ENCODE measurements around the gene PPM1J. TPM values are rescaled to one million over a fixed set of nuclear protein-coding genes. Genes with fewer than 3 reads are reported as not detected.
"Not testable (repeated sequence)": the region's sequence is repeated elsewhere in the genome, so short reads cannot be mapped to it uniquely, and the experiment has no call there.

Gene PPM1J, protein sequence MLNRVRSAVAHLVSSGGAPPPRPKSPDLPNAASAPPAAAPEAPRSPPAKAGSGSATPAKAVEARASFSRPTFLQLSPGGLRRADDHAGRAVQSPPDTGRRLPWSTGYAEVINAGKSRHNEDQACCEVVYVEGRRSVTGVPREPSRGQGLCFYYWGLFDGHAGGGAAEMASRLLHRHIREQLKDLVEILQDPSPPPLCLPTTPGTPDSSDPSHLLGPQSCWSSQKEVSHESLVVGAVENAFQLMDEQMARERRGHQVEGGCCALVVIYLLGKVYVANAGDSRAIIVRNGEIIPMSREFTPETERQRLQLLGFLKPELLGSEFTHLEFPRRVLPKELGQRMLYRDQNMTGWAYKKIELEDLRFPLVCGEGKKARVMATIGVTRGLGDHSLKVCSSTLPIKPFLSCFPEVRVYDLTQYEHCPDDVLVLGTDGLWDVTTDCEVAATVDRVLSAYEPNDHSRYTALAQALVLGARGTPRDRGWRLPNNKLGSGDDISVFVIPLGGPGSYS
- polyA plus RNA-seq (ENCODE audit: insufficient read length) = 3.9 TPM

DNA sequence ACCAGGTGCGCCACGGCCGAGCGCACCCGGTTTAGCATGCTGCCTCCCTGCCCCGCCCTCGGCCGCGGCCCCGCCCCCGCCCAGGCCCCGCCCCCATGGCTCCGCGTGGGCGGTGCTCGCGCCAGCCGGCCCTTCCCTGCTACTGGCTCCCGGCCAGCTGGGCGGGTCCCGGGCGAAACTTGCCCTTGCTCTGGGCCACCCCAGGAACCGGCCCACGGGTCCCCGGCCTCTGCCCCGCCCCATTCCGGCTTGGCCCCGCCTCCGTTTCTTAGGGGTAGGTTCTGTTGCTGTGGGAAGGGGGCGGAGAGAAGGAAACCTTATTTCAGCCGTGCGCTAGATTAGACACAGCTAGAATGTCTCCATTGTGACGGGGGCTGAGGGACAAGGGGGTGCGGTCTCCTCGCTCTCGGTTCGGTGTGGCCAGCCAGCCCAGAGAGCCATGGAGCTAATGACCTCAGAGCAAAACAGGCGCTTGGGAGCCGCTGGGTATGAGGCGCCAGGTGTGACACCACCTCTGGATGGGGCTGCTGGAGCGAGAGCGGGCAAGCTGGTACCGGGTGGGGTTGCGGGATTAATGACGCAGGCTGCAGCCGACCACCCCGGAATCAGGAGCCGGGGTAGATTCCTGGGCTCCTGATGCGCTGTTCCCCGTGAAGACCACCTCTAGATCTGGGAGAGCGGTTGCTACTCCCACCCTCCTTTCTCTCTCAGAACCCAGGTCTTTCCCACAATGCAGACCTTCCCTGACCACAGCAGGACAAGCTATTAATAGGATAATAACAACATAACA is at the start of gene PPM1J:
PPM1J (minus strand) TSS at position 69 of the 790 bp plus-strand sequence; CDS start at position 38, 31 bp downstream.
- DNase-seq (ENCODE audit: low read depth) = no peak

DNA sequence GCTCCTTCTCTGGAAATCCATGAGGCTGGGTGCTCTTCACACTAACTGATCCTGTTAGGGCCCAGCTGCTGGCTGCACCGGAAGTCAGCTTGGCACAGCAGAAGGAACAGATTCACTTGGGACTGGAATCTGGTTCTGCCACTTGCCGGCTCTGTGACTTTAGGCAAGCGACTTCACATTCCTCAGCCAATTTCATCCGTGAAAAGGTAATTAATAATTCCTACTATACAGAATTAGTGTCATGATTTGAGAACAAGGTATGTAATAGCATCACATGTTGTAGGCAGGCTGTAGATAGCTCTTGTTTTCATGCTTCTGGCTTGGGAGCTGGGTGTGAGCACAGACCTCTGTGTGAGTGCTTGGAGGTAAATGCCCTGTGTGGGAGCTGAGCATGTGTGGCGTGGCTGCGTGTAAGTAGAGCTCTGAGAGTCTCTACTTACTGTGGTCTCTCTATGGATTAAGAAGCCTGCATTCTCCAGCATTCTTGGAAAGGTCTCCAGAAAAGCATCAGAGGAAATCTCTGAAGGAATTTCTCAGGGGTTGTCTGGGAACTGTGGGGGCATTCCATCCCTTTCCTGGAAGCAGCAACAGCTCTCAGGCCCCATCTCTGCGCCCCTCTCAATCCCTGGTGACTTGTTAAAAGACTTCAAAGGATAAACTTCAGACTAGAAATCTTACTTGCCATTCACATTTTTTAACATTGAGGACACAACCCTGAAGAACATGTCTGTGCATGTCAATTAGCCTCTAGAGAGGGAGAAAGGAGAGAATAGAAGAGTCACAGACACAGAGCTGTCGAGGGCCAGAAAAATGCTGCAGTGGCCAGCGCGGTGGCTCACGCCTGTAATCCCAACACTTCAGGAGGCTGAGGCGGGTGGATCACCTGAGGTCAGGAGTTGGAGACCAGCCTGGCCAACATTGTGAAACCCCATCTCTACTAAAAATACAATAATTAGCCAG is 47.7 kb upstream of the PPM1J start:
- DNase-seq (ENCODE audit: low read depth) = no peak

DNA sequence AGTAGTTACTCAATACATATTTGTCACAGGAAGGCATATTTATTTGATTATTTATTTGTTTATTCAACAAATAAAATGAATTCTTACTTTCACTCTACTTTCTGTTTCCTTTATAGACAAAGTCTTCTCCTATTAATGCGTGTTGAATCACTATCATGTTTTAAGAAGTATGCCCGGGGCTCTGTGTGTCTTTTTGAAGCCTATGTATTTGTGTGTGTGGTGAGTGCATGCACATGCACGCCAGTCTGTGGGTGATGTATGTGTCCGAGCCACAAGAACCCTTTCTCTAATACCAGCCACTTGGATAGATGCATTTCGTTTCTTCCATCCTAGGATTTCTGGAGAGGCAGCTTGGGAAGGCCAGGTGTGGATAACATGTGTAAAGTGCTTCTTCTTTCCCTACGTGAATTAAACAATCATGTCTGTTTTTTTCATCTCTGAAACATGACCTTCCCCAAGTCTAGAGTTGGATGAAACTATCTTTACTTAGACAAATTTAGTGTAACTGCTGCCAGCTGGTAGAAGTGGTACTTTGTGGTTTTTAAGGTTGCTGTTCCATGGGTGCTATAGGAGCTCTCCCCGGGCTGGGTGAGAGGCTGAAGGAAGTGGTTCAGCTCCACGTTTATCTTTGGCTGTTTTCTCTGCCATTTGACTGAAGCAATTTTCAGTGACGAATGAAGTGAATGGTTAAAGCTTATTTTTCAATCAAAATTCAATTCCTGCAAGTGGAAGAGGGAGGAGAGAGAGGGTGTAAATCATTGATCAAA is 46.8 kb upstream of the PPM1J start:
- no peak for DNase-seq (ENCODE audit: low read depth)

DNA sequence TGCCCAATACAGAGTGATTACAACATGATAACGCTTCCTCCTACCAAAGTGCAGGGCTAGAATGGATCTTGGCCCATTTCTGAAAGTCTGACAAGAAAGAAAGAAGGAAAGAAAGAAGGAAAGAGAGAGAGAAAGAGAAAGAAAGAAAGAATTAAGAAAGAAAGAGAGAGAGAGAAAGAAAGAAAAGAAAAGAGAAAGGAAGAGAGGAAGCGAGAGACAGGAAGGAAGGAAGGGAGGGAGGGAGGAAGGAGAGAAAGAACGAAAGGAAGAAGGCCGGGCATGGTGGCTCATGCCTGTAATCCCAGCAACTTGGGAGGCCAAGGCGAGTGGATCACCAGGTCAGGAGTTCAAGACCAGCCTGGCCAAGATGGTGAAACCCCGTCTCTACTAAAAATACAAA is 44.1 kb upstream of the PPM1J start:
- DNase-seq (ENCODE audit: low read depth) = no peak

DNA sequence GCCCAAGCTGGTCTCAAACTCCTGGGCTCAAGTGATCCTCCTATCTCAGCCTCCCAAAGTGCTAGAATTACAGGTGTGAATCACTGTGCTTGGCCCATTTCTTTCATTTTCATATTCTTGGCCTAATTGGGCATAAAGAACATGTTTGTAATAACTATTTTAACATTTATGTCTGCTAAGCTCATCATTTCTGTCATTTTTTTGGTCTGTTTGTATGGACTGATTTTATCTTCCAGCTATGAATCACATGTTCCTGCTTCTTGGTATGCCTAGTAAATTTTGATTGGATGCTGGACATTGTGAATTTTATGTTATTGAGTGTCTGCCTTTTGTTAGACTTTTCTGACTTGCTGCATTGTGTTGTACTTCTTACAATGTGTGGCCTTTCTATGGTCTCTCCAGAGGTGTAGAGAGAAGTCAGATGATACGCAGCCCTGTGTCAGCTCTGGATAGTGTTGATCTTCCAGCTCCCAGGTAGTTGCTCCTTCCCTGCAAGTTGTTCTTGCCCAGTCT is 39.0 kb upstream of the PPM1J start:
- DNase-seq (ENCODE audit: low read depth) = no peak

DNA sequence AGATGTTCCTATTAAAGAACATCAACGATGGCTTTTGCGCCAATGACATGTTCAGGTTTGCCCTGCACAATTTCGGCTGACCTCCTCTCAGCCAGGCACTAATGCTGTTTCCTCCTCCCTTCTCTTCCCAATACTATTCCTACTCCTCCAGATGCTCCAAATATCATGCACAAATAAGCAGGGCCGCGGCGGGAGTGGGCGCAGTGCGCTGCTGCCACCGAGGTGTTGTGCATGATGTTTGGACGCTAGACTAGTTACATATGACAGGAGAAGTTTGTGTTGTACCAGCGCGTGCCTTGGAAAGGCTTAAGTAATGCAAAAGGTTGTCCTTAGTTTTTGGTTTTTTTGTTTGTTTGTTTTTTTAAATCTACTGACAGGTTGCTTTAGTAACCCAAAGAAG is 33.3 kb upstream of the PPM1J start:
- DNase-seq (ENCODE audit: low read depth) = no peak

DNA sequence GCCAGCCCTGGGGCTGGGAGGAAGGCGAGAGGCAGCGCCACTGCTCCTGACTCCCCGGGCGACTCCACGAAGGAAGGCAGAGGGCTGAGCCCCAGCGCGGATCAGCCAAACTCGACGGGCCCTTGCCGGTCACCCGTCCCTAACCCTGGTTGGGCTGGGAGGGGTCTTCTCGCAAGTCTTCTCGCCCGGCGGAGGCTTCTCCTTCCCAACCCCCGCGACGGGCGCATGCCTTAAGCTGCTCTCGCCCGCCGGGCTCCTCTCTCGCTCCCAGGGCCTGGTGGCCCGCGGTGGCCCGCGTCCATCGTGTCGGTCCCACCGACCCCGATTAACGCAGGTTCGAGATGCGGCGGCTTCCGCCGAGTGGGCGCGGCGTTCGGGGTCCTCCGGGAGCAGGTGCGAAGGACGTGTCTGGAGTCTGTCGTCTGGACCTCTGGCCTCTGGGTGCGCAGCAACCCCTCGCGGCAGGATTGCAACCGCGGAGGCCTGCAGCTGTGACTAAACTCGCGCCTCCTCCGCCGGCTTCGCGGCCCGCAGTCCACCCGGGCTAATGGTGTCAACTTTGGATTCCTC is 29.0 kb upstream of the PPM1J start:
- no peak for DNase-seq (ENCODE audit: low read depth)

DNA sequence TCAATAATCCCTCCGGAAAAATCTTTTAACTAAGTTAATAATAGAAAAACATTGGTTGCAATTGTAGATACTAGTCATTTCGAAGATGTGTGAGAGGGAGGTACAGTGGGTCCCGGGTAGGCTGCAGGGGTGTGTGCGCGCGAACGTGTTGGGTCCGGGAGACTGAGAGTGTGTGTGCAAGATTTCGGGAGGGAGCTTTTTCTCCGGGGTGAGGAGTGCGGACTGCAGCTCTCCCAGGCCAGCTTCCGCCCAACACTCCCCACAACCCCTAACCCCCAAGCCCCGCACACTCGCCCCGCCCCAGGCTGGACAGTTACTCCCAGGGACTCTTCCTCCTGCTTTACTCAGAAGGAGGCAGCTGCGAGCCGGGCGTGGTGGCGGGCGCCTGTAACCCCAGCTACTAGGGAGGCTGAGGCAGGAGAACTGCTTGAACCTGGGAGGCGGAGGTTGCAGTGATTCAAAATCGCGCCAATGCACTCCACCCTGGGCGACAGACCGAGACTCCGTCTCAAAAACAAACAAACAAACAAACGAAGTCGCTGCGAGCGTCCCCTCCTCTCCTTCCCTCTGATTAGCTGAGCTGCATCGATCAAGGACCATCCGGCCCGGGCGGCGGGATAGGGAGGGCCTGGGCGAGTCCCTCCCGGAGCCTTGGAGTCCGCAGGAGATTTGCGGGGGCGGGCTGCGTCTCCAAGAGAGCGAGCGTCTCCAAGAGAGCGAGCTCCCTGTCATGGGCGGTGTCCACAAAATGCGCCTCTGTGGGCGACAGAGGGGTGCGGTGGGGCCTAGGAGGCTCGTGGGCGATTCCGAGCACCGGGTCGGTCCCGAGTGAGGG is 28.3 kb upstream of the PPM1J start:
- no peak for DNase-seq (ENCODE audit: low read depth)

DNA sequence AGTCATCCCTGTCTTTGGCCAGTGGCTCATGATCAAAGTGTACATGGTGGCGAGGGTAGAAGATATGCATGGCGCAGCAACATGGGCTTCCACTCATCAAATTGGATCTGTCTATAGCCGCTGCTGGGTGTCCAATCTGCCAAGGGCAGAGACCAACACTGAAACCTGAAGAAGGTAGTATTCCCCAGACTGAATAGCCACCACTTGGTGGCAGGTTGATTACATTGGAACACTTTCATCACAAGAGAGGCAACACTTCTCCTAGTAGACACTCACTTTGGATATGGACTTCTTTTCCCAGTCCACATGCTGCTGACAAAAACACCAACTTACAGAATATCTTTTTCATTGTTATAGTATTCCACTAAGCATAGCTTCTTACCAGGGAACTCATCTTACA is 22.4 kb upstream of the PPM1J start:
- no peak for DNase-seq (ENCODE audit: low read depth)

DNA sequence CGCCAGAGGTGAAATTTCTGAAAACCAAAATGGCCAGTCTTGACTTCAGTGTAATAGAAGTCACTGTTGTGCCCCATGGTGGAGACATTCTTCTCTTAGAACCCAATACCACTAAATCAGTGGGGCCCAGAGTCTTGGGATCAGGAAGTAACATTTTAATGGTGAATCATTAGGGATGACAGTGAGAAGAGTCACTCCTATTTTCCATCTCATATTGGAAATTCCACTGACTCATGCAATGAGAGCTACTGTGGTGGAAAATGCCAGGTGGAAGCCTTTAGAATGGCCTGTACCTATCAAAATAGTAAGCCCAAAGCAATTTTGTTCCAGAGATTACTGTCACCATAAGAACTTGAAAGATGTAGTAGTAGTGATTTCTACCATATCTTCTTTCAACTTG is 20.6 kb upstream of the PPM1J start:
- DNase-seq (ENCODE audit: low read depth) = no peak

DNA sequence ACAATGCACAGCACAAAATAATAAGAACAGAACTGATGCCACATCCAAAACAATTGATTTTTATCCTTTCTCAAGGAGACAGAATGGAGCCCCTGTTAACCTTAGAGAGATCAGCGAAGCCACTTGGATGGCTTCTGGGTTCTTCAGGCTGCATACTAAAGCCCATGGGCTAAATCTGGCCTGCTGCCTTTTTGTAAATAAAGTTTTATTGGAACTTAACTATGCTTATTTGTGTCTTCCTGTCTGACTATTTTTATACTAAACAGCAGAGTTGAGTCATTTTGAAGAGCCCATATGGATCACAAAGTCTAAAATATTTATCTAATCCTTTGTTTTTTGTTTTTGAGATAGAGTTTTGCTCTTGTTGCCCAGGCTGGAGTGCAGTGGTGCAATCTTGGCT is 16.3 kb upstream of the PPM1J start:
- DNase-seq (ENCODE audit: low read depth) = no peak

DNA sequence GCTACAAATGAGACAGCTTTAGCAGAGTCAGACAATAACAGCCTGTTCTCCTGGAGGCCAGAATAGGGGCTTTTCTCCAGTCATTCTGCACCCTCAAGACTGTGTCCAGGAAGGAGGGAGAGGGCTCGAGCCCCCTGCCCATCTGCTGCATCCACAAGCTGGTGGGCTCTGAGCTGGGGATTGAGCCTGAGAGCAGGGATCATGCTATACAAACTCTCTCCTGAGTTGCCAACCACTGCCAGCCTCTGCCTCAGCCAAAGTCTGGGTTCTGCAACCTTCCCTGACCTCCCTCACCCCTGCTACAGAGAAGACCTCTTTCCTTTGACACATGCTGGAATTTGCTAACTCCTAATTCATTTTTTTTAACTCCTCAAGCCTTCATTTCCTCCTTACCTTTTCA is 14.8 kb upstream of the PPM1J start:
- DNase-seq (ENCODE audit: low read depth) = no peak

DNA sequence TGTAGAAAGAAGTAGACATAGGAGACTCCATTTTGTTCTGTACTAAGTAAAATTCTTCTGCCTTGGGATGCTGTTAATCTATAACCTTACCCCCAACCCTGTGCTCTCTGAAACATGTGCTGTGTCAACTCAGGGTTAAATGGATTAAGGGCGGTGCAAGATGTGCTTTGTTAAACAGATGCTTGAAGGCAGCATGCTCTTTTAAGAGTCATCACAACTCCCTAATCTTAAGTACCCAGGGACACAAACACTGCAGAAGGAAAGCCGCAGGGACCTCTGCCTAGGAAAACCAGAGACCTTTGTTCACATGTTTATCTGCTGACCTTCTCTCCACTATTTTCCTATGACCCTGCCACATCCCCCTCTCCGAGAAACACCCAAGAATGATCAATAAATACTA is 13.9 kb upstream of the PPM1J start:
- DNase-seq (ENCODE audit: low read depth) = not testable (repeated sequence)

DNA sequence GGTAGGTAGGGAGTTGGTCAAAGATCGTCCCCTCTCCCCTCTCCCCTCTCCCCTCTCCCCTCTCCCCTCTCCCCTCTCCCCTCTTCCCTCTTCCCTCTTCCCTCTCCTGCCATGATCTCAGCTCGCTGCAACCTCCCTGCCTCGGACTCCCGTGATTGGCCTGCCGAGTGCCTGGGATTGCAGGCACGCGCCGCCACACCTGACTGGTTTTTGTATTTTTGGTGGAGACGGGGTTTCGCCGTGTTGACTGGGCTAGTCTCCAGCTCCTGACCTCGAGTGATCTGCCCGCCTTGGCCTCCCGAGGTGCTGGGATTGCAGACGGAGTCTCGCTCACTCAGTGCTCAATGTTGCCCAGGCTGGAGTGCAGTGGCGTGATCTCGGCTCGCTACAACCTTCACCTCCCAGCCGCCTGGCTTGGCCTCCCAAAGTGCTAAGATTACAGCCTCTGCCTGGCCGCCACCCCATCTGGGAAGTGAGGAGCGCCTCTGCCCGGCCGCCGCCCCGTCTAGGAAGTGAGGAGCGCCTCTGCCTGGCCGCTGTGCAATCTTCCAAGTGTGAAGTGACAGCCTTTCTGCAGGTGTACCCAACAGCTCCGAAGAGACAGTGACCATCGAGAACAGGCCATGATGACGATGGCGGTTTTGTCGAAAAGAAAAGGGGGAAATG is 13.3 kb upstream of the PPM1J start:
- not testable (repeated sequence) for DNase-seq (ENCODE audit: low read depth)

DNA sequence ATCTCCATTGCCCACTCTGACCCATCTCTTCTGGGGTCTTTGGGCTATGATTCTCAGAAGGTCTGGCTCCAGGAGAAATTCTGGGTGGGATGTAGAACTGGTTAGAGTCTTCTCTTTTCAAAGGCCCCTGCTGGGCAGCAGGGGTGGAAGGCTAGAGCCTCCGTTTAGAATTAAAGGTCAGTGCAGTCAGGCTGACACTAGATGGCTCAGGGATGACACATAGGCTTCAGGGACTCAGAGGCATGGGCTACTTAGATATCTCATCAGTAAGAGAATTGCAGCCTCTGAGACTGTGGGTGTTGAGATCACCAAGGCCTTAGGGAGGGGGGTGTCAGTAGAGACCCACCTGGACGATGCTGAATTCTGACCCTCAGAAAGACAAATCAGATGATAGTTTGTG is 12.6 kb upstream of the PPM1J start:
- no peak for DNase-seq (ENCODE audit: low read depth)

DNA sequence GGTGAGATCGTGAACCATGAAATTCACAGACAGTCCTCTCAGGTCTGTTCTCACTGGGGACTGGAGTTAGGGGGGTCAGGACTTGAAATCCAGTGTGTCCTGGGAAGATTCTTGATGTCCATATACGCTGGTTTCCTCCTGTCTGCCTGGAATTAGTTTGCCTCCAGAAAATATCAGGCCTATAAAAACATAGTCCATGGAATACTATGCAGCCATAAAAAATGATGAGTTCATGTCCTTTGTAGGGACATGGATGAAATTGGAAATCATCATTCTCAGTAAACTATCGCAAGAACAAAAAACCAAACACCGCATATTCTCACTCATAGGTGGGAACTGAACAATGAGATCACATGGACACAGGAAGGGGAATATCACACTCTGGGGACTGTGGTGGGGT is 9.1 kb upstream of the PPM1J start:
- DNase-seq (ENCODE audit: low read depth) = not testable (repeated sequence)

DNA sequence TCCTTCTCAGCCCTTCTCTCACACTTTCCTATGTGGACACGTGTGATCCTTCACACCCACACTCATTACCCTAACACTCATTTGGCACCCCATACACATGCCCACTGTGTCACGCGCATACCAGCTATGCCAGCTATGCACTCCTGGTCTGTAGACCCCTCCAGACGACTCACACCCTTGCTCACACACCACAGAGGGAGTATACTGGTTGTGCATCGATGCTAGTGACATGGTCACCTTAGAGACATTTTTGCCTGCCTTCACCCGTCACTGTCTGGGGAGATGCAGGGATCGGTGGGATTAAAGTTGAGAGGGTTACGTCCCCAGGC is 8.3 kb upstream of the PPM1J start:
- no peak for DNase-seq (ENCODE audit: low read depth)

DNA sequence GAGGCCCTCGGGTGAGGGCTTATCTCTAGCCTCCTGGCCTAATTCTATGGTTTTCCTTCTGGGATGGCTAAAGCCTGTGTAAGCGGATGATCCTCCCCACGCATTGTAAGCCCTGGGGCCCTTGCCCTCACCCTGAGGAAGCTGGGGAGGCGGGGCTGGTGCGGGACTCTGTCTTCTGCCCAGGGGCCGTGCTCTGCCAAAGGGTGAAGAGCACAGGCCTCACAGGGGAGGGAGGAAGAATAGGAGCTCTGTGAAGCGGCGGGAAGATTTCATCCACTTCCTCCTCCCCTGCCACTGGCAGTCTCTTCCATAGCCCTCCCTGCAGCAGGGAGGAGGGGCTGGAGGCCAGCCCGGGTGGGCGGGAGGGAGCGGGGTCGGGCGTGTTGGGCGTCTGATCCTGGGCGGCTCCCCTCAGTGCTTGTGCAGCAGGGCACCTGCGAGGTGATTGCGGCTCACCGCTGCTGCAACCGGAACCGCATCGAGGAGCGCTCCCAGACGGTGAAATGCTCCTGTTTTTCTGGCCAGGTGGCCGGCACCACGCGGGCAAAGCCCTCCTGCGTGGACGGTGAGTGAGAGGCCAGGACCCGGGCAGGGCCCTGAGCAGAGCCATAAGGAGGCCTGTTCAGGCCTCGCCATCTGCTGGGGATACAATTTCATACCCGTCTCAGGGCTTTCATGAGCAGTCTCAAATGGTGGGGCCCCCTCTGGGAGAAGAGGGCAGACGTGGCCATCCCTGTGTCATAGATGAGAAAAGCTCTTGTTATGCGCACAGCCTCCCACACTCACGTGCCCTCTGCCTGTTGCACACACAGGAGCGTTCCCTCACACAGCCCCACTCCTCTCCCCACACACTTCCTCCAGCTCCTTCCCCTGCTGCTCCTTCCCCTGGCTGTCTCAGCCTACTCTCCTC is 7.7 kb upstream of the PPM1J start:
- no peak for DNase-seq (ENCODE audit: low read depth)

All from forelimb muscle (tissue), 1 donor.